Stimulated activated naive CD8-positive, alpha-beta T cell treated with anti-CD3 and anti-CD28 coated beads, Interleukin-15, amount 100 ng/mL, for 72 hours (primary cell): ENCODE results near the gene TBPL2.

Source experiments
- ATAC-seq: fragments of 150-1000 bp; cut with Tn5 transposase; 2 replicates; pipeline ENCODE4 v1.10.0; 2021; ENCODE audit warnings: mild to moderate bottlenecking, moderate library complexity
- DNase-seq, 2 donors: peaks; one replicate each; pipeline ENCODE4 v3.0.0; 2021 to 2022
- H3K27ac Mint-ChIP-seq, 2 donors: one replicate each; pipeline ENCODE4 v1.8.0; 2022; ENCODE audit warnings: mild to moderate bottlenecking in 2 of 2, mixed read lengths in 2 of 2, moderate library complexity in 2 of 2
- H3K27me3 Mint-ChIP-seq: one replicate; pipeline ENCODE4 v1.8.0; 2022; ENCODE audit warnings: mixed read lengths
- H3K4me1 Mint-ChIP-seq: one replicate; pipeline ENCODE4 v1.8.0; 2022; ENCODE audit warnings: mild to moderate bottlenecking, mixed read lengths
- H3K4me3 Mint-ChIP-seq, 2 donors: one replicate each; pipeline ENCODE4 v1.8.0; 2022; ENCODE audit warnings: mild to moderate bottlenecking in 2 of 2, mixed read lengths in 2 of 2, moderate library complexity in 1 of 2
- H3K9me3 Mint-ChIP-seq, 2 donors: one replicate each; pipeline ENCODE4 v1.8.0; 2022; ENCODE audit warnings: mixed read lengths in 2 of 2

The TBPL2 gene

DNA sequence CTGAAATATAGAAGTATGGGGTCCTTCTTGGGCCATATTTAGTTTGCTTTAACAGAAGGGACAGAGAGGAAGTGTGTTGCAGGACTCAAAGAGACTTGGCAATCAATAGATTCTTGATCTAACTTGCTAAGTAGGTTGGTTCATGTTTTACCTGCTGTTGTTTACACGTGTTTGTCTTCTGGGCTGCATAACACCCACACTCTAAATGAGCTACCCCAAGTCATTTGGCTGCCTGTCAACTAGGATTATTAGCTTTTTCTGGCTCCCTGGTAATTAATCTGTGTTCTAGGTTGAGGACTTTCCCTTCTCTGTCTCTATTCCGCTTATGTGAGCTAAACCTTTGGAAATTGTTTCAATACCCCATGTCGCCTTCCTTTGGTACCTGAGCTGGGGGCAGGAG lies 10.1 kb upstream of the TBPL2 start:
- no peak overlapping the region for H3K4me3 Mint-ChIP-seq
- peaks cover 5% of the 10 kb centered on the region for H3K4me1 Mint-ChIP-seq
- DNase-seq (no peak), ATAC-seq (no peak)
- no peaks in the 10 kb centered on the region for H3K27me3 Mint-ChIP-seq
- H3K9me3 Mint-ChIP-seq = no peaks in the 10 kb centered on the region
- H3K27ac Mint-ChIP-seq = no peak overlapping the region

DNA sequence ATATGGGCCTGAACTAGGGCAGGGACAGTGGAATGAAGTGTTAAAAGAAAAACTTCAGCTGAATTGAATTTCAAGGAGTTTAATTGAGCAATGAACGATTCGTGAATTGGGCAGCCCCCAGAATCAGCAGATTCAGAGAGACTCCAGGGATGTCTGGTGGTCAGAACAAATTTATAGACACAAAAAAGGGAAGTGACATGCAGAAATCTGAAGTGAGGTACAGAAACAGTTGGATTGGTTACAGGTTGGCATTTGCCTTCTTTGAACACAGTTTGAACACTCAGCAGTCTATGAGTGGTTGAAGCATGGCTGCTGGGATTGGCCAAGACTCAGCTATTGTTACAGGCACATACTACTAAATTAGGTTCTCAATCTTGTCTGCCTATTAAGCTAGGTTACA lies 9.7 kb upstream of the TBPL2 start:
- no peak for DNase-seq
- Mint-ChIP-seq H3K27me3 (no peaks in the 10 kb centered on the region), H3K4me1 (peaks cover 5% of the 10 kb centered on the region)

DNA sequence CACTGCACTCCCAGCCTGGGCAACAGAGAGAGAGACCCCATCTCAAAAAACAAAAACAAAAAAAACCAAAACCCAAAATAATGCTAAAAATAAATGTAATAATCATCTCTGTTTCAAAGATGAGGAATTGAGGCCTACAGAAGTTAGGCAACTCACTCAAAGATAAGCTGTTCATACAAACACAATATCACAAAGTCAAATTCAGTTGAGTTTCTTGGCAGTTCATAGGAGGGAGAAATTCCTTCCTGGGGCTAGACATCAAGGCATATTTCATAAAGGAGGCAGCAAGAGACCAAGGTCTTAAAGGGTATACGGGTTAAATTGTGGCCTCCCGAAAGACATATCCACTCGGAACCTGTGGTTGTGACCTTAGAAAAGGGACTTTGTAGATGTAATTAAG lies 8.7 kb upstream of the TBPL2 start:
- Mint-ChIP-seq H3K27me3 (no peaks in the 10 kb centered on the region), H3K9me3 (no peaks in the 10 kb centered on the region), H3K4me3 (no peak overlapping the region), H3K4me1 (peaks cover 5% of the 10 kb centered on the region), H3K27ac (no peak overlapping the region)
- DNase-seq = no peak
- no peak for ATAC-seq

More for the DNA sequence above, 9.7 kb upstream of the TBPL2 start:
- ATAC-seq = no peak
- Mint-ChIP-seq H3K9me3 (no peaks in the 10 kb centered on the region), H3K27ac (no peak overlapping the region), H3K4me3 (no peak overlapping the region)

DNA sequence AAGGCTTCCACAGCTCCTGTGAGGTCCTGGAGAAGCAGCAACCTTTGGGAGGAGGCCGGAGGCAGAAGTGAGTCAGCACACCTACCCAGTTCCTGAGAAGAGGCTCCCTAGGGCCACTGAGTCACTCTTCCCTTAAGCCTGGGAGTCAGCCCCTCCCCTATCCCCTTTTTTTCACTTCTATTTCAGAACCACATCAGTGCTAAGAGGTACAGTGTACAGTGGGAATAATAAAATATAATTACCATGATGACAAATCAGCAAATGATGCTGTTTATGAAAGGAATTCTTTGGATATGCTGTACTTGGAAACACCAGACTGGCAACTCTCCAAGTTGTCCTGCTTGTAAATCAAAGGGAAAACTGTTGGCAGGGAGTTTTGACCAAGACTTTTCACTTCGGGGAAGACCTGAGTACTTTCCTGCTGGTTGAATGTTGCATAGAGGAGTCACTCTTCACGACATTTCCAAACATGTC lies 7.8 kb upstream of the TBPL2 start:
- Mint-ChIP-seq H3K4me3 (no peak overlapping the region), H3K27ac (no peak overlapping the region), H3K4me1 (peaks cover 5% of the 10 kb centered on the region), H3K27me3 (no peaks in the 10 kb centered on the region), H3K9me3 (no peaks in the 10 kb centered on the region)
- DNase-seq = no peak
- no peak for ATAC-seq

GRCh38 chr14:55446833-55447232 lies 6.4 kb upstream of the TBPL2 start:
- ATAC-seq (no peak), DNase-seq (no peak)
- H3K27me3 Mint-ChIP-seq = no peaks in the 10 kb centered on the region
- H3K27ac Mint-ChIP-seq = no peak overlapping the region
- H3K4me1 Mint-ChIP-seq = peaks cover 5% of the 10 kb centered on the region
- H3K9me3 Mint-ChIP-seq = no peaks in the 10 kb centered on the region
- H3K4me3 Mint-ChIP-seq = no peak overlapping the region

DNA sequence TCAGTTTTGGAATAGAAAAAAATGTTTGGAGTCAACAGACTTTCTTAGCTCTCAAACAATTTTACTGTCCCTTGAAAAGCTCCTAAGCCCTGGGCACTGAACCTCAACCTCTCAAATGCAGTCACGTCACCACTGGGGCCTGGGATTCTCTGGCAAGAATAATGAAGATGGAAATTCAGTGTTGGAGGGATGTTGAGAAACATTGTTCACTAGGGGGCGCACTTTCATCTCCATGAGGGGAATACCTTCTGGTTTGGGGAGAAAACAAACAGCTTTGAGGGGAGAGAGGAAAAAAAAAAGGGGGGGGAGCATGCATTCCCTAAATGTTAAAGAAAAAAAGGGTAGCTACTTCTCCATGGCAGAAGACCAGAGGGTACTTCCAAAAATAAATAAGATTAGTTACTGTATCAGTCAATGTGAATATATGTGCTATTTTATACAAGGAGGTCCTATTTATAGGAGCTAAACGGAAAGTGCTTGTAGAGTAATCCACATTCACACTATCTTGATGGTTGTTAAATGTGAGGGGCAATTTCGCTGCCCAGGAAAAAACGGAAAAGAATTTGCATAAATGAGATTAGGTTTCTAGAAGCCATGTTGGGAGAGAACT lies 5.8 kb upstream of the TBPL2 start:
- Mint-ChIP-seq H3K9me3 (no peaks in the 10 kb centered on the region), H3K4me3 (no peak overlapping the region), H3K4me1 (peaks cover 5% of the 10 kb centered on the region), H3K27me3 (no peaks in the 10 kb centered on the region), H3K27ac (no peak overlapping the region)
- peak; percentile 43 for ATAC-seq
- DNase-seq = peak; percentile 40 to 46

- no peak overlapping the region for H3K4me3 Mint-ChIP-seq
- H3K27ac Mint-ChIP-seq = no peak overlapping the region
- ATAC-seq = no peak
- no peaks in the 10 kb centered on the region for H3K9me3 Mint-ChIP-seq
- no peaks in the 10 kb centered on the region for H3K4me1 Mint-ChIP-seq
- no peaks in the 10 kb centered on the region for H3K27me3 Mint-ChIP-seq
- no peak for DNase-seq
Measured at GRCh38 chr14:55441286-55441685, 870 bp upstream of the TBPL2 start.

- no peak overlapping the region for H3K27ac Mint-ChIP-seq
Measured at GRCh38 chr14:55438066-55438683, 2.2 kb downstream of the TBPL2 start.

DNA sequence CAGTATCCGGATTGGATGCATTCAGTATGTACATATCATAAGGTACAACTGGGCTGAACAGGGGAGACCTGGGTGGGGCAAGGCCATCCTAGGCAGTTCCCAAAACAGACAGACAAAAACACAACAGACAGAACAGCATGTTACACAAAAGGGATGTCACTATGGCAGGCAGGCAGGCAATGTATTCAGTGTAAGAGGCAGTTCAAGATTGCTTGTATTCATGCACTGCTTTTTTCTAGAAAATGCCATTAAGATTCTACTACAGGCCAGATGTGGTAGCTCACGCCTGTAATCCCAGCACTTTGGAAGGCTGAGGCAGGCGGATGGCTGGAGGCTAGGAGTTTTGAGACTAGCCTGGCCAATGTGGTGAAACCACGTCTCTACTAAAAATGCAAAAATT lies 3.5 kb downstream of the TBPL2 start:
- Mint-ChIP-seq H3K4me3 (no peak overlapping the region), H3K4me1 (peaks cover 19% of the 10 kb centered on the region), H3K27ac (no peak overlapping the region), H3K9me3 (no peaks in the 10 kb centered on the region), H3K27me3 (no peaks in the 10 kb centered on the region)
- ATAC-seq (no peak), DNase-seq (no peak)

More at GRCh38 chr14:55438066-55438683, 2.2 kb downstream of the TBPL2 start:
- ATAC-seq = peak; percentile 62
- Mint-ChIP-seq H3K27me3 (no peaks in the 10 kb centered on the region), H3K9me3 (no peaks in the 10 kb centered on the region), H3K4me3 (no peak overlapping the region), H3K4me1 (peaks cover 18% of the 10 kb centered on the region)
- no peak for DNase-seq

DNA sequence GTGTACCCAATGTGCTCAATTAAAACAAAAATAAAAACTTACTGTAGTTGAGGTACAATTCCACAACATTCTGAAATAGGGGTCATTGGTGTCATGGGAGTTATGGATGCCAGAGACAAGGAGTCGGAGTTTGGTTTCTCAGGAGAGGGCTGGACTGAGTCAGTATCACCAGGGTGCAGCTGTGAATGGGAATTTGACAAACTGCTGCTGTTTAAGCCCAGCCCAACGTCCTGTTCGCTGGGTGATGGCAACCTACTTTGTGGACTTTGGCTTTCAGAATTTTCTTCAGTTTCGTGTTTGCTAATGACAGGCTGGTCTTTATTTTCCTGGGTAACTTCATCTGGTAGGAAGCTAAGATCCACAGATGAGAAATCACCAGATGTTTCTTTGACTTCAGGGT lies 3.9 kb downstream of the TBPL2 start:
- Mint-ChIP-seq H3K27ac (no peak overlapping the region), H3K27me3 (no peaks in the 10 kb centered on the region), H3K9me3 (no peaks in the 10 kb centered on the region), H3K4me1 (peaks cover 19% of the 10 kb centered on the region), H3K4me3 (no peak overlapping the region)
- ATAC-seq = no peak
- DNase-seq = no peak

DNA sequence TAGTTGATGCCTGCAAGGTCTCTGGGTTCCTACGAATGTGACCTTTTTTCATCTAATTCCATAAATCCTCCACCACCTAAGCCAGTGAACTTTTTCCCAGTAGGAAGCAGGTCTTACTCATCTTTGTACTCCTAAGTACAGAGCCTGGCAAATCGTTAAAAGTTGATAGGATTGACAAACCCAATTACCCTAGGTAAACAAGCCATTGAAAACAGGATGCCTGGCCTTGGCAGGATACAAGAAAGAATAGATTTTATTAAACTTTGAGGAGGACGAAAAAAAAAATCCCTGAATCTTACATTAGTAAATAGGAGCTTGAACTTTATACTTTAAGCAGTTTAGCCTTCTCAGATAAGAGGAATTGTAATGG lies 5.6 kb downstream of the TBPL2 start:
- no peak for ATAC-seq
- no peak for DNase-seq
- H3K9me3 Mint-ChIP-seq = no peaks in the 10 kb centered on the region
- H3K4me3 Mint-ChIP-seq = no peak overlapping the region
- H3K27me3 Mint-ChIP-seq = no peaks in the 10 kb centered on the region
- no peak overlapping the region for H3K27ac Mint-ChIP-seq
- H3K4me1 Mint-ChIP-seq = peaks cover 22% of the 10 kb centered on the region

- Mint-ChIP-seq H3K4me1 (peaks cover 25% of the 10 kb centered on the region), H3K4me3 (peak overlapping the region in 1 of 2 donors; percentile 10), H3K27ac (no peak overlapping the region), H3K27me3 (no peaks in the 10 kb centered on the region), H3K9me3 (no peaks in the 10 kb centered on the region)
- ATAC-seq = peak; percentile 45
- DNase-seq = no peak
Measured at GRCh38 chr14:55433880-55434804, 6.3 kb downstream of the TBPL2 start.

- DNase-seq (no peak), ATAC-seq (no peak)
- H3K4me3 Mint-ChIP-seq = no peak overlapping the region
- no peaks in the 10 kb centered on the region for H3K27me3 Mint-ChIP-seq
- H3K4me1 Mint-ChIP-seq = peaks cover 25% of the 10 kb centered on the region
- no peak overlapping the region for H3K27ac Mint-ChIP-seq
- H3K9me3 Mint-ChIP-seq = no peaks in the 10 kb centered on the region
Measured at GRCh38 chr14:55432628-55433027, 7.8 kb downstream of the TBPL2 start.

- DNase-seq (peak; percentile 40 to 45), ATAC-seq (peak; percentile 93)
- Mint-ChIP-seq H3K4me3 (no peak overlapping the region), H3K4me1 (peaks cover 25% of the 10 kb centered on the region), H3K27ac (peak overlapping the region in 1 of 2 donors; percentile 35), H3K27me3 (no peaks in the 10 kb centered on the region), H3K9me3 (no peaks in the 10 kb centered on the region)
Measured at GRCh38 chr14:55430024-55430690, 10.3 kb downstream of the TBPL2 start.

DNA sequence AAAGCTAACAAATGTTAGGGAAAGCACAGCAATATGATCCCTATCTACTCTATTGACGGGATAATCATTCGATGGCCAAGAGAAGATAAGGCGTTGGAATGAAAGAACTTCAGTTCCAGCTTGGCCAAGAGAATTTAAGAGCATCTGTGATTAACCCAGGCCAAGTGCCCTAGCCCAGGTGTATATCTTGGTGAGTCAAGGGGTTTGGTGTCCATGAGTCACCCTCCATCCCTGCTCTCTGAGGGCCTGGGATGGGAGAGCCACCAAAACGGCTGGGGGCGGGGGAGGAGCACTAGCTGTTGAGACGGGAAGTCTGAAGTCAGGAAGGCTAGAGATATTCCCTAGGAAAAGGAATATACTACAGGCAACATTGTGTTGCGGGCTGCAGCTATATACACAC lies 13.0 kb downstream of the TBPL2 start:
- Mint-ChIP-seq H3K27ac (no peak overlapping the region), H3K4me3 (no peak overlapping the region), H3K27me3 (no peaks in the 10 kb centered on the region), H3K4me1 (peaks cover 6% of the 10 kb centered on the region), H3K9me3 (no peaks in the 10 kb centered on the region)
- DNase-seq (no peak), ATAC-seq (no peak)
